AG08395 (cell line): Measurements from ENCODE around the gene NBEA.

Source experiments
- DNase-seq: peaks from one replicate; pipeline ENCODE4 v3.0.0; 2012; ENCODE audit warnings: mixed read lengths, low spot score

NBEA gene

GRCh38 chr13:35711909-35712308 lies 769.8 kb downstream of the NBEA start:
- no peak for DNase-seq

DNA sequence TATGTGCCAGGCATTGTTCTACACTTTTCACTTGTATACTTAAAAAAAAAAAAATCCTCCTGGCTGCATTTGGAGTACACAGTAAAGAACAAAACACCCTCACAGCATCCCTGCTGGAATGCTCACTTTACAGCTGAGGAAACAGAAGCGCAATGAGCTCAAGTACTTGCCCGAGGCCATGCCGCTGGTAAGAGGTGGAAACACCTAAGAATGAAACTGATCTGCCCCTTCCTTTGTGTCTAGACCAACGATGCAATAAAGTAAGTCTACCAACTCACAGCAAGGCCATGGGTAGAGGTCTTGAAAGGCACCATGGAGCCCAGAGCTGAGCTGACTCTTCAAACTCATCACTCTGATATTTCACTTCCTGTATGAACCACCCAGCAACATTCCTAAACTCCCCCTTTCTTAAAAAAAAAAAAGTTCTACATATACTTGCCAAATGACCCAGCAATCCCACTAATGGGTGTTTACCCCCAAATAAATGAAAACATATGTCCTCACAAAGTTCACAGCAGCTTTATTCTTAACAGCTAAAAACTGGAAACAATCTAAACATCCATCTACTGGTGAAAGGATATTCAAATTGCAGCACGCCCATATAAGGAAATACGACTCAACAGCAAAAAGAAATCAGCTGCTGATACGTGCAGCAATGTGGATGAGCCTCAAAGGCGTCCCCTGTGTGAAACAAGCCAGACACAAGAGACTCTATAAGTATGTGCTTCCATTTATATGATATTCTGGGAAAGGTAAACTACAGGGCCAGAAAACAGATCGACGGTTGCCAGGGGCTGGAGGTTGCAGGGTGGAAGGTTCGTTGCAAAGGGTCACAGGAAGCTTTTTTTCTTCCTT lies 771.1 kb downstream of the NBEA start:
- DNase-seq, result peak; percentile 55

- DNase-seq, result no peak
These were observed 772.1 kb downstream of the NBEA start for GRCh38 chr13:35714121-35714520.

DNA sequence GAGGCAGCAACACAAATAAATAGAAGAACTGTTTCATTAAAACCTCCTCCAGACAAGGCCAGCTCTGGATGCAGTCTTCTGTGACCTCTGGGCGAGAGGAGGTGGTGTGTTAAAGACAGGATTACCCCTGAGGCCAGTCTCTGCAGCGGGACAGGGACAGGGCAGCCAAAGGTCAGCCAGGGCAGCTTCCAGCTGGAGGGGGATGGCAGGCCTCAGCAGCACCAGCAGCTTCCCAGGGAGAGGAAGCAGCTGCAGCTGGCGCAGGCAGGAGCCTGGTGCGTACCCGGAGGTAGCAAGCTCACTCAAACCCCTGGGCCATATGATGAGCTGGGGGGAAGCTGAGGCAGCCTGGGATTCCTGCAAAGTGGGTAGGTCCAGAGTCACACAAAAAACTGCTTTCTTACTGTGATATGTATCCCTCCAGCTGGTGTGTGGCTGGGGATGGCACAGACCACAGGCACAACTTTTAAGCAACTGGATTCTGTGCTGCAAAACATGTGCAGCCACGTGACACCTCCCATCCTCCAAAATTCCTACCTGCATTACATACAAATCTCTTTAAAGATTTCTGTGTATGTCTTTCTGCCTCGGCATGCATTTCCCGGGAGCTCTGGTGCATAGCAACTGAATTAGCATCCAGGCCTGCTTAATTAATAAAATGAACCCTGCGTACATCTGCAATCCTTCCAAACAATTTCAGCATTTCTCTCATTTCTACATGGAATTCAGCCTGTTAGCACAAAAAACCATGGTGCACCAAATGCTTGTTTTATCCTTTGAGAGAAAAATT lies 772.7 kb downstream of the NBEA start:
- no peak for DNase-seq

- DNase-seq, result peak; percentile 43
These were observed 774.1 kb downstream of the NBEA start for GRCh38 chr13:35716186-35716585.

DNA sequence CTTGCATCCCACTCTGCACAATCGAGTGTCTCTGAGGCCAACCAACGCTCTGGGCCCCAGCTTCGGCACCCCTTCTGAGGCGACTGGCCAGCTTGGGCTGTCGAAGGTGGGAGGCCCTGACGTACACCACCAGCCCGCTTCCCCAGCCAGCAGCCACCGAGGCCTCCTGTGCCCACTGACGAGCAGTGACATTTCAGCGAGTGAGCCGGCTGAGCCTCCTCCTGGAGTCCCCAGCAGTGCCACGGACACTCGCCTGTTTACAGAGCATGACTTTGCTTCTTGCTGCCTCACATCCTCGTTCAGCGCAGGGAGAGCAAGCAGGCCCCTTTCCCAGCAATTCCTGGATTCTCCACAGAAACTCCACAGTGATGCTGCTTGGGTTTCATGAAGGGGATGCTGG lies 774.7 kb downstream of the NBEA start:
- DNase-seq, result no peak

DNA sequence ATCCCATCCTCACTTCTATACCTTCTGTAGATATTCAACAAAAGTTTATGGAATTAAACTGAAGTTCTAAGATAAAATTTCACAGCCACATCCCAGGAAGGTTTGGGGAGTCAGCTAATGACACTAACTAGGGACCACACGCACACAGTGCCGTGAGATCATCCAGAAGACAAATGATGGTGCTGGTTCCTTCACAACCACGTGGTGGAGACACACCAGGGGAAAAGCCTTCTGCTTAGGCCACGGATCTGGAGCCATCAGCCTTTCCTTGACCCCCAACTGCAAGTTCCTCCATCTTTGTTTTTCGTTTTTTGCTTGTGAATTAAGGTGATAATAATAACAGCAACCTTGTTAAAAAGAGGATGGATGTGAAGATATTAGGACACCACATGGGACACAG lies 776.0 kb downstream of the NBEA start:
- DNase-seq, result no peak

DNA sequence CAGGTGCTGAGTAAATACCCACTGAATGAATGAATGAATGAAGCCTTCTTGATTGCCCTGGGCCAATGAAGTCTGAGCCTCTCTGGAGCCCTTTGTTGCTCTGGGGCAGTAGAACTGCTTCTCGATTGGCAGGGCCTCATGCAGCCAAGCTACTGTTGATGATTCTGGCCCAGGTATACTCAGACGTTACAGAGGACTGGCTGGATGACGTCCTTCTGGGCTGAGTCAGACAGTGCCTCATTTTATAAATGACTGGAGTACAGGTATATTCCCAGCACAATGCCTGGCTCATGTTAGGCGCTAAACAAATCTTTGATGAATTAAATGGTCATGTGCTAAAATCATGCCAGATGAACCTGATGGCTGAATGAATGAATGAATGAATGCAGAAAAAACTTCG lies 778.2 kb downstream of the NBEA start:
- DNase-seq, result no peak

DNA sequence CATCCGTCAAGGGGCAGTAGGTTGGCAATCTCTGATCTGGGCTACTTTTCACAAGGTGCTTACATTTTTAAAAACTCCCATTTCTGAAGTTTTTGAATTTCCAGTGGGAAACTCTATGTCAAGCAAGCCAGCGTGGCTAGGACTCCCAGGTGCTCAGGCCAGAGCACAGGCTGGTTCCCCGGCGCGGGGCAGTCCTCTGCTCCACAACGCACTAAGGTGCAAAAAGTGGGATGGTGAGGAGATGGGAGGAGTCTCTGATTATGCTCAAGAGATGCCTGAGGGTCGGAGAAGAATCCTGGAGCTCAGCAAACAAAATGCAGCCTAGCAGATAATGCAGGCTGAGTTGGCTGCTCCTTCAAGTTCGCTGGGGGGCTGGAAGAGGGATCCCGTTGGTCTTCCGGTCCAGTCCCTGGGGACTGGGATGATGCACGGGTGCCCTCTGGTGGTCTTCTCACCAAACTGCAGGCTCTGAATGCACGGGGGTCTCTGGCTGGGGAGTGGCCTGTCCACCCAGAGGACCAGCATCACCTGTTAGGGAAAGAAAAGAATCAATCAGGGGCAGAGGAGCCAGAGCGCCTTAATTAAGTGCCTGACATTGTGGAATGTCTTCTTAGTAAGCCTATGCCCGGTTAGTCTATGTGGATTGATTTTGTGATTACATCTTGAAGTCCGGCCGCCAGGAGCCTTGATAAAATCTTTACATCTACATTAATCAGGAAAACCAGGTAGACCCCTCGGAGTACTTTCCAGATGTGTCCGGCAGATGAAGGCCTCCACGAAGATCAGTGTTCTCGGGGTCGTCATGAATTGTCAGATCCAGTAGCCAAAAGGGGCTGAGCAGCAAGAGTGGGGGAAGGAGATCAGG lies 778.9 kb downstream of the NBEA start:
- peak; percentile 78 for DNase-seq
